Omental fat pad (tissue), 4 donors: ENCODE results near the gene ATP2B1. TPM values are rescaled to one million over a fixed set of nuclear protein-coding genes. Genes with fewer than 3 reads are reported as not detected.

Source experiments
- ATAC-seq: fragments of 150-250 bp; one replicate; pipeline ENCODE4 v1.9.1; 2016; ENCODE audit warnings: mild to moderate bottlenecking, moderate library complexity; ENCODE audit not compliant: low FRiP score
- DNase-seq: peaks from one replicate; pipeline ENCODE4 v3.0.0-alpha.2; 2019; ENCODE audit warnings: low spot score
- small RNA-seq: library from RNA; depleted of rRNA; stranded (forward); fragments of <200 nt; gene quantifications from one replicate; pipeline ENCODE3, GENCODE V24; 2016
- total RNA-seq, 4 donors: library from RNA; depleted of rRNA; stranded (reverse); fragments of >200 nt; gene quantifications; one replicate each; pipeline ENCODE4 v1.1.0, GENCODE V29; 2016
- TF ChIP-seq, protein P1 (sequence below), 3 donors: fragments of 450-650 bp; IDR thresholded peaks; one replicate each; pipeline ENCODE4 v1.5.1; 2016 to 2017; ENCODE audit warnings: antibody characterized with exemption in 3 of 3, mild to moderate bottlenecking in 3 of 3, moderate library complexity in 2 of 3

The ATP2B1 gene
- total RNA-seq, 4 donors from 2014 or later: 29.5 to 116 (median 68.4) TPM

DNA sequence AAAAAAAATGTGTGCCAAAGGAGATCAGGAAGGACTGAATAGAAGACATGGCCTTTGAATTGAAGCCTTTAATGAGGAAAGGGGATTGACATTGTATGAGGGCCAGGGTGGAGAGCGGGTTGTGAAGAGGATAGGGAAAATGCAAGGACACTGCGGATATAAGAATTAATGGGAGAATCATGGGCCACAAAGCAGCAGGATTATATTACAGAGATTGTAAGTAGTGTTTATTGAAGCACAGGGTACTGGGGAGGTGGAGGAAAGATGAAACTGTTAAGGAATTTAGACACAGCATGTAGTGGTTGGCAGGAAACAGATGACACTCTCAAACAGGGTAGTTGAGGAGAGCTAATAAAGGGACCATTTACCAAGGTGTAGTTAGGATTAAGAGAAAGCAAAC is 166.4 kb downstream of the ATP2B1 start:
- DNase-seq: no peak

DNA sequence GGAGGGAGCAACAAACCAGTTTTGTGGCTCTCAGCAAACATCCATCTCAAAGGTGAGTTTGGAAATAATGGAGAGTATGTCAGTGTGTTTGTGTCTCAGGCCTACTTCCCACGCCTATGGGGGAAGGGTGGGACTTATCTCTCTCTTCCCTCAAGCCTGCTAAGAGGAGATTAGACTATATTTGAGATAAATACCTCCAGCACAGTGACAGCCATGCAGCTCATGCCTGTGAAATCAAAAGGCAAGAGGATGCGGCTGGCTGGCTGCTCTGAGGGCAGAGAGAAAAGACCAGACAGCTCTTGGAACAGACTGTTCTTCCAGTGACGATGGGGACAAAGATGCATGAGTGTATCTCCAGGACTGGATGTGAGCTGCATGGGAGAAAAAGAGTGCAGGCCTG is 168.1 kb downstream of the ATP2B1 start:
- ATAC-seq (no peak), DNase-seq (no peak)
- TF ChIP-seq, protein P1, sequence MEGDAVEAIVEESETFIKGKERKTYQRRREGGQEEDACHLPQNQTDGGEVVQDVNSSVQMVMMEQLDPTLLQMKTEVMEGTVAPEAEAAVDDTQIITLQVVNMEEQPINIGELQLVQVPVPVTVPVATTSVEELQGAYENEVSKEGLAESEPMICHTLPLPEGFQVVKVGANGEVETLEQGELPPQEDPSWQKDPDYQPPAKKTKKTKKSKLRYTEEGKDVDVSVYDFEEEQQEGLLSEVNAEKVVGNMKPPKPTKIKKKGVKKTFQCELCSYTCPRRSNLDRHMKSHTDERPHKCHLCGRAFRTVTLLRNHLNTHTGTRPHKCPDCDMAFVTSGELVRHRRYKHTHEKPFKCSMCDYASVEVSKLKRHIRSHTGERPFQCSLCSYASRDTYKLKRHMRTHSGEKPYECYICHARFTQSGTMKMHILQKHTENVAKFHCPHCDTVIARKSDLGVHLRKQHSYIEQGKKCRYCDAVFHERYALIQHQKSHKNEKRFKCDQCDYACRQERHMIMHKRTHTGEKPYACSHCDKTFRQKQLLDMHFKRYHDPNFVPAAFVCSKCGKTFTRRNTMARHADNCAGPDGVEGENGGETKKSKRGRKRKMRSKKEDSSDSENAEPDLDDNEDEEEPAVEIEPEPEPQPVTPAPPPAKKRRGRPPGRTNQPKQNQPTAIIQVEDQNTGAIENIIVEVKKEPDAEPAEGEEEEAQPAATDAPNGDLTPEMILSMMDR (IDR thresholded peaks at IDR 0.05): no peak

More for the DNA sequence above, 166.4 kb downstream of the ATP2B1 start:
- TF ChIP-seq, protein P1 (IDR thresholded peaks at IDR 0.05): no peak
- ATAC-seq: no peak

DNA sequence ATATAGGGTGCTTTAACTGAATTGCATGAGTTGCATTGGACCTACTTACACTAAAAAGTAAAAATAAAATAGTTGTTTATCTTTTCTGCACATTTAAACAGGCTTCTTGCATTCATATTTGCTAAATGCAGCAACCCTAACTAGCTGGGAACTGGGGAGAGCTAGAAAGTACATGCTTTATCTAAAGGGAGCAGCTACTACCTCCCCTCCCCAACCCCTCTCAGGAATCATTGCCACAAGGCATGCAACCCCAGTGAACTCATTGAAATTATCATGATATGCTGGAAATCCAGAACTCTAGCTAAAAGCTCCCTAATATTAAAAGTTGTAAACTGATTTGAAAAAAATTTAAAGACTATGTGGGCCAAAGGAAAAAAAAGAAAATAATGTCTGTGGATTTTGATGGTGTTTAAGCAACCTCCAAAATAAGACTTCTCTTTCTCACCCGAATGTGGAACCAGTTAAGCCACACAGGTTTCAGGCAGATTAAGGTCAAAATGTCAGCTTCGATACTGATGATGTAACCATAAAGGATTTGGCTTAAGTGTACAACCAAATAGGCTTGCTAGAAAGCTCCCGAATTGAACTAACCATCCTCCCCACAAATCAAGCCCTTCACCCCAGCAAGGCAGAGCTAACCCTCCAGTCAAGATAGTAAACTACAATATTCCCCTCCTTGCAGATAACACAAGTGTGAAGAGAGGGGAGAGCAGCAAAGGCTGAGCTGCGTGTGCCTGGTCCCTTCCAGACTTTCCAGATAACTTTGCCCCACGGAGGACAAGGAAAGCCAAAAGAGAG is 169.0 kb downstream of the ATP2B1 start:
- no peak for ATAC-seq
- TF ChIP-seq, protein P1 (IDR thresholded peaks at IDR 0.05): no peak
- DNase-seq: no peak

DNA sequence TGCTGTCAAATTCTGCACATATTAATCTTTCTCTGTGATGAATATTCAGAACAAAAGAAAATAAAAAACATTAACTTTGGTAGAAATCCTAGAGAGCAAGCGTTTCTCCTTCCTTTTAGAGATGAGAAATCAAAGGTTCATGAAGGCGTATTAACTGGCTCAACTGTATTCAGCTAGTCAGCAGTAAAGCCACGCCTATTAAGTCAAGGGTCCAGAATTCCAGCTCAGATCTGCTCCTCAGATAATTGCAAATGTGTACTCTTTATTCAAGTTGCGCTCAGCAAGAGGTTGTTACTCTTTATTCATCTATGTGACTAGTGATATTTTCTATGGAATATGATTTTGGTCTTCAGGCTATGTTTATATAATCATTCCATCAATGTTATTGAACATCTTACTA is 169.7 kb downstream of the ATP2B1 start:
- TF ChIP-seq, protein P1 (IDR thresholded peaks at IDR 0.05): no peak
- ATAC-seq (no peak), DNase-seq (no peak)

Small RNA genes lying within 50 kb of the gene (small RNA-seq; reads per million reads assigned to genes)
- not detected for gene AC025034.2
- gene RNA5SP365: not detected
- not detected for gene RNU6-148P

Other genes starting within 250 kb of the ATP2B1 start
- gene GALNT4, start 184.0 kb downstream of the ATP2B1 start, total RNA-seq: 10 to 100 TPM in 2 of 4 donors, 1 to 10 TPM in 2; 7.5 to 16.6 (median 9.8) TPM
- gene POC1B, start 182.8 kb downstream of the ATP2B1 start, total RNA-seq: 10 to 100 TPM; 17.9 to 34.8 (median 23.6) TPM